Ascending aorta (tissue), 2 donors: ENCODE data around the gene APMAP. TPM values are rescaled to one million over a fixed set of nuclear protein-coding genes. Genes with fewer than 3 reads are reported as not detected.
A peak's percentile ranks its signal among the peaks of the same experiment; 100 is the strongest.

Experiments
- DNase-seq, 2 donors: peaks; one replicate each; pipeline ENCODE4 v3.0.0-alpha.2; 2019; ENCODE audit warnings: low spot score in 2 of 2
- H3K27ac ChIP-seq, 2 donors: fragments of 200-600 bp; sonication (generic); one replicate each; pipeline ENCODE4 v1.5.1; 2016 to 2017; ENCODE audit warnings: mild to moderate bottlenecking in 1 of 2
- H3K27me3 ChIP-seq: fragments of 200-600 bp; sonication (generic); one replicate; pipeline ENCODE4 v1.5.1; 2017
- H3K36me3 ChIP-seq, 2 donors: fragments of 200-600 bp; sonication (generic); one replicate each; pipeline ENCODE4 v1.5.1; 2016
- H3K4me1 ChIP-seq, 2 donors: fragments of 200-600 bp; sonication (generic); one replicate each; pipeline ENCODE4 v1.5.1; 2016 to 2017; ENCODE audit warnings: mild to moderate bottlenecking in 1 of 2
- H3K4me3 ChIP-seq, 2 donors: fragments of 200-600 bp; sonication (generic); one replicate each; pipeline ENCODE4 v1.5.1; 2016 to 2017; ENCODE audit warnings: mild to moderate bottlenecking in 1 of 2
- H3K9me3 ChIP-seq, 2 donors: fragments of 200-600 bp; sonication (generic); one replicate each; pipeline ENCODE4 v1.5.1; 2016
- CTCF ChIP-seq, 3 experiments: fragments of 200-600 bp in 2 of 3; fragments of 450-650 bp in 1 of 3; sonication (generic) in 2 of 3; IDR thresholded peaks; one replicate each; pipeline ENCODE4 v1.5.1; 2016 to 2019; ENCODE audit warnings: antibody characterized with exemption in 3 of 3, mild to moderate bottlenecking in 1 of 3, moderate library complexity in 1 of 3
- intact Hi-C: fragments of 100-400 bp; cut with DNase I; formaldehyde crosslinking; loops from one replicate; pipeline ENCODE4 v1.15.1; 2023
- total RNA-seq: library from RNA; depleted of rRNA; stranded (reverse); fragments of >200 nt; gene quantifications from one replicate; pipeline ENCODE4 v1.1.0, GENCODE V29; 2016

Gene APMAP
- total RNA-seq, 1 donor from 2014 or later: 44.8 TPM

DNA sequence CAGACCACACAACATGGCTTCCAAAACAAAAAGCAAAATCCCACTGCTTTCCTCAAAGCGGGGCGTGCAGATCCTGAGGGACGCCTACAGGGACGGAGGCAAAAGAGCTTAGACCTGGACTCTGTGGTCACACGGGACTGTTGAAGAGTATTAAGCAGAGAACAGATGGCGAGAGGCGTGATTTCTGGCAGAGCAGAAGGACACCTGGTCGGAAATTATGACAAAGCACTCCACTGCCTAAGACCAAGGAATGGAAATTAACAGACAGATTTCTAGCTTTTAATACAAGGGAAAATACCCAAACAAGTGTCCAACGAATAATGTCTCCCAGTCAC, 28.1 kb downstream of the APMAP start:
- intact Hi-C loops: no loop called here
- Histone ChIP-seq H3K4me1 (no peaks in the 10 kb centered on the region), H3K9me3 (no peaks in the 10 kb centered on the region), H3K4me3 (no peak overlapping the region), H3K27me3 (no peaks in the 10 kb centered on the region), H3K27ac (no peak overlapping the region), H3K36me3 (peaks cover 62 to 82% of the 10 kb centered on the region in 2 donors)
- no peak for TF ChIP-seq CTCF (IDR thresholded peaks at IDR 0.05)
- no peak for DNase-seq

GRCh38 chr20:24963672-24964505, 28.7 kb downstream of the APMAP start:
- no peak overlapping the region for H3K27ac ChIP-seq
- no peaks in the 10 kb centered on the region for H3K9me3 ChIP-seq
- no peaks in the 10 kb centered on the region for H3K27me3 ChIP-seq
- no peaks in the 10 kb centered on the region for H3K4me1 ChIP-seq
- no peak overlapping the region for H3K4me3 ChIP-seq
- no peak for DNase-seq
- H3K36me3 ChIP-seq: peaks cover 59 to 76% of the 10 kb centered on the region in 2 donors
- intact Hi-C loops: no loop called here
- TF ChIP-seq CTCF (IDR thresholded peaks at IDR 0.05): no peak

DNA sequence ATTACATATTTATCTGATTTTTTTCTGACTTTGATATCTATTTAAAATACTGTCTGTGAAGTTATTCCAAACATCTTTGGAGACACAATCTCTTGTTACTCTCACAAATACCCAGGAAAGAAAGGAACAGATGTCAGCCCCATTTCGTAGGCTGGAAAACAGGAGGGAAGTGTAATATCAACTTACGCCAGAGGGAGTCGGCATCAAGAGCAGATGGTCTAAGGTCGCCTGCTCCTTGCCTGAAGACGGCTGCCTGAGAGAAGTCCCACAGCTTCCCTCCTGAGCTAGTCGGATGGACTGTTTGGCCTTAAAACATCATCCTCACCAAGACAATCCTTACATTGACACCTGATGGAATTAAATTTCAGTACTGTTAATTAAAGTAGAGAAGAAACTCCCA, 30.0 kb downstream of the APMAP start:
- H3K36me3 ChIP-seq: peaks cover 52 to 71% of the 10 kb centered on the region in 2 donors
- no peak for DNase-seq
- H3K4me3 ChIP-seq: no peak overlapping the region
- no peaks in the 10 kb centered on the region for H3K9me3 ChIP-seq
- intact Hi-C loops: no loop called here
- no peaks in the 10 kb centered on the region for H3K4me1 ChIP-seq
- no peaks in the 10 kb centered on the region for H3K27me3 ChIP-seq
- no peak for TF ChIP-seq CTCF (IDR thresholded peaks at IDR 0.05)
- H3K27ac ChIP-seq: no peak overlapping the region

- no peaks in the 10 kb centered on the region for H3K27me3 ChIP-seq
- no peak overlapping the region for H3K27ac ChIP-seq
- no peaks in the 10 kb centered on the region for H3K9me3 ChIP-seq
- H3K4me1 ChIP-seq: no peaks in the 10 kb centered on the region
- no peak for DNase-seq
- intact Hi-C loops: no loop called here
- TF ChIP-seq CTCF (IDR thresholded peaks at IDR 0.05): no peak
- no peak overlapping the region for H3K4me3 ChIP-seq
- H3K36me3 ChIP-seq: peaks cover 48 to 71% of the 10 kb centered on the region in 2 donors
These were observed 30.4 kb downstream of the APMAP start for GRCh38 chr20:24962182-24962492.

DNA sequence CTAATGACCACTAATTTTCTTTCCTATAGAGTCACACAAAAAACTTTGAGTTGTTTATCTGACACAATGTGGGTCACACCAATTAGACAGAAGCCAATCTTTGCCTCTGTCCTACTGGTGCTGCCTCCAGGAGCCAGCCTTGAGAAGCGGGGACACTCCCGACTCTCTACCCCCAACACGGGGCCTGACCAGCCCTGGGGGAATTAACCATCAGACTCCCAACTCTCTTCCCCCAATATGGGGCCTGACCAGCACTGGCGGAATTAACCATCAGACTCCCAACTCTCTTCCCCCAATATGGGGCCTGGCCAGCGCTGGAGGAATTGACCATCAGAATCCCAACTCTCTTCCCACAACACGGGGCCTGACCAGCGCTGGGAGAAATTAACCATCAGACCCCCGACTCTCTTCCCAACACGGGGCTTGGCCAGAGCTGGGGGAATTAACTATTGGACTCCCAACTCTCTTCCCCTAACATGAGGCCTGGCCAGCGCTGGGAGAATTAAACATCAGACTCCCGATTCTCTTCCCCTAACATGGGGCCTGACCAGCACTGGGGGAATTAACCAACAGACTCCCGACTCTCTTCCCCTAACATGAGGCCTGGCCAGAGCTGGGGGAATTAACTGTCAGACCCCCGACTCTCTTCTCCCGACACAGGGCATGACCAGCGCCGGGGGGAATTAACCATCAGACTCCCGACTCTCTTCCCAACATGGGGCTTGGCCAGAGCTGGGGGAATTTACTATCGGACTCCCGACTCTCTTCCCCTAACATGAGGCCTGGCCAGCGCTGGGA, 31.0 kb downstream of the APMAP start:
- Histone ChIP-seq H3K9me3 (no peaks in the 10 kb centered on the region), H3K4me3 (no peak overlapping the region), H3K27me3 (no peaks in the 10 kb centered on the region), H3K36me3 (peaks cover 45 to 69% of the 10 kb centered on the region in 2 donors), H3K27ac (no peak overlapping the region), H3K4me1 (no peaks in the 10 kb centered on the region)
- DNase-seq: peak in 1 of 2 donors; percentile 24
- intact Hi-C loops: no loop called here
- no peak for TF ChIP-seq CTCF (IDR thresholded peaks at IDR 0.05)
